Measurements from ENCODE around the gene ABHD5.

The ABHD5 gene

DNA sequence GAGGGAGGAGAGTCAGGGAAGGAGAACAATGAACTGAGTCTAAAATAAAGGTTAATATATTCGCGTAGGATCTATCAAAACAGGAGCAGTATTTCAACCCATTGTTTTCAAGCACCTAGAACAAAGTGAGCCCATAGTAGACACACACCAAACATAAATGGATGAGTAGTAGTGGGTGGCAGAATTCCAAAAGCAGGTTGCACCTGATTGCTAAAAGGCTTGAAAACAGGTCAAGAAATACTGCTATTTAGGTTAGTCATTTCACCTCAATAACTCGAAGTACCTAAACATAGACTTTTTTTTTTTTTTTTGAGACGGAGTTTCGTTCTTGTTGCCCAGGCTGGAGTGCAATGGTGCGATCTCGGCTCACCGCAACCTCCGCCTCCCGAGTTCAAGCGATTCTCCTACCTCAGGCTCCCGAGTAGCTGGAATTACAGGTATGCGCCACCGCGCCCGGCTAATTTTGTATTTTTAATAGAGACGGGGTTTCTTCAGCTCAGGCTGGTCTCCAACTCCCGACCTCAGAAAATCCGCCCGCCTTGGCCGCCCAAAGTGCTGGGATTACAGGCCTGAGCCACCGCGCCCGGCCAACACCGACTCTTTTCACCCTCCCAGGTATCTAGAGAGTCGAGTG, 855 bp upstream of the ABHD5 start:
- Histone ChIP-seq H3K4me3 (ENCODE audit: low read depth, low read length) (peak overlapping the region; percentile 80), H3K27me3 (replicated peaks) (no peaks in the 10 kb centered on the region), H3K36me3 (replicated peaks) (no peaks in the 10 kb centered on the region), H3K27ac (no peak overlapping the region)
- TF ChIP-seq, protein P1, sequence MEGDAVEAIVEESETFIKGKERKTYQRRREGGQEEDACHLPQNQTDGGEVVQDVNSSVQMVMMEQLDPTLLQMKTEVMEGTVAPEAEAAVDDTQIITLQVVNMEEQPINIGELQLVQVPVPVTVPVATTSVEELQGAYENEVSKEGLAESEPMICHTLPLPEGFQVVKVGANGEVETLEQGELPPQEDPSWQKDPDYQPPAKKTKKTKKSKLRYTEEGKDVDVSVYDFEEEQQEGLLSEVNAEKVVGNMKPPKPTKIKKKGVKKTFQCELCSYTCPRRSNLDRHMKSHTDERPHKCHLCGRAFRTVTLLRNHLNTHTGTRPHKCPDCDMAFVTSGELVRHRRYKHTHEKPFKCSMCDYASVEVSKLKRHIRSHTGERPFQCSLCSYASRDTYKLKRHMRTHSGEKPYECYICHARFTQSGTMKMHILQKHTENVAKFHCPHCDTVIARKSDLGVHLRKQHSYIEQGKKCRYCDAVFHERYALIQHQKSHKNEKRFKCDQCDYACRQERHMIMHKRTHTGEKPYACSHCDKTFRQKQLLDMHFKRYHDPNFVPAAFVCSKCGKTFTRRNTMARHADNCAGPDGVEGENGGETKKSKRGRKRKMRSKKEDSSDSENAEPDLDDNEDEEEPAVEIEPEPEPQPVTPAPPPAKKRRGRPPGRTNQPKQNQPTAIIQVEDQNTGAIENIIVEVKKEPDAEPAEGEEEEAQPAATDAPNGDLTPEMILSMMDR (IDR thresholded peaks at IDR 0.05; ENCODE audit: low read depth, low read length, missing control alignments) = no peak
- in situ Hi-C loops (cut with HindIII; ENCODE audit: low pct_ligation_motif_present, low sequenced_read_pairs) = no loop called here
- no peak for DNase-seq

DNA sequence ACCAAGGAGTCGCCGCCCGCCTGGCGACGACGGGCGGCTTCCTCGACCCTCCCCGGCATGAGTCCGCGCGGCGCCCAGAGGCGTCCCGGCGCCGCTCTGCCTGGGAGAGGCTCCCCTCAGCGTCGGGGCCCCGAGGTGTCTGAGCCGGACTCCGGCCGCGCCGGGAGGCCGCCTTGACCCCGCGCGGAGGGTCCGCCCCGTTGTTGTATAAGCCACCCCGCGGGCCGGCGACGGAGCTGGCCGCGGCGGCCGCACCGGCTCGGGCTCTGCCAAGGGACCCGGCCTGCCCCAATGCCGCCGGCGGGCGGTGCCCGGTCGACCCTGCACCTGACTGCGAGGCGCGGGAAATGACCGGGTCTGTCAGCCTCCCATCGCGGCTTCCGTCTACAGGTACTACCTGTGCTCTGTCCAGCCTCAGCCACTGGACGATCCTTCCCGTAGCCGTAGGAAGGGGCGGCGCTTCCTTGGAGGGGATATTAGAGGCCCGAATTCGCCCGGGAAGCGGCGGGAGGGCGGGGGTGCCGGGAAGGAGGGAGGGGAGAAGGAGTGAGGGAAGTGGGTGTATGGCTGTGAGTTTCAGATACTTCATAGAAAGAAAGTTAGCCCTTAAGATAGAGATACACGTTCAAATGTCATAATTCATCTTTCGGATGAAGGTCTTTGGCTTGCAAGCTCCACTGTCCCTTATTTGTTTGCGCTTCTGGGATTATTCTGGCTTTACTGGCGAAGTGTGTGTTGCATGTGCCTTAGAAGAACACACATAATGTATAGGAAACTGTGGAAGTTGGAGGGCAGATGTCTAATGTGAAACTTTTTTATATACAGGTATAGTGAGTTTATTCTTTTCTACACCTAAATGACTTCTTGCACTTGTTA, 620 bp downstream of the ABHD5 start:
- Histone ChIP-seq H3K27me3 (replicated peaks) (no peaks in the 10 kb centered on the region), H3K27ac (peak overlapping the region; percentile 58), H3K4me3 (ENCODE audit: low read depth, low read length) (peak overlapping the region; percentile 80), H3K36me3 (replicated peaks) (no peaks in the 10 kb centered on the region)
- peak; percentile 25 for DNase-seq
- TF ChIP-seq, protein P1 (IDR thresholded peaks at IDR 0.05; ENCODE audit: low read depth, low read length, missing control alignments) = no peak
- in situ Hi-C loops (cut with HindIII; ENCODE audit: low pct_ligation_motif_present, low sequenced_read_pairs) = no loop called here

DNA sequence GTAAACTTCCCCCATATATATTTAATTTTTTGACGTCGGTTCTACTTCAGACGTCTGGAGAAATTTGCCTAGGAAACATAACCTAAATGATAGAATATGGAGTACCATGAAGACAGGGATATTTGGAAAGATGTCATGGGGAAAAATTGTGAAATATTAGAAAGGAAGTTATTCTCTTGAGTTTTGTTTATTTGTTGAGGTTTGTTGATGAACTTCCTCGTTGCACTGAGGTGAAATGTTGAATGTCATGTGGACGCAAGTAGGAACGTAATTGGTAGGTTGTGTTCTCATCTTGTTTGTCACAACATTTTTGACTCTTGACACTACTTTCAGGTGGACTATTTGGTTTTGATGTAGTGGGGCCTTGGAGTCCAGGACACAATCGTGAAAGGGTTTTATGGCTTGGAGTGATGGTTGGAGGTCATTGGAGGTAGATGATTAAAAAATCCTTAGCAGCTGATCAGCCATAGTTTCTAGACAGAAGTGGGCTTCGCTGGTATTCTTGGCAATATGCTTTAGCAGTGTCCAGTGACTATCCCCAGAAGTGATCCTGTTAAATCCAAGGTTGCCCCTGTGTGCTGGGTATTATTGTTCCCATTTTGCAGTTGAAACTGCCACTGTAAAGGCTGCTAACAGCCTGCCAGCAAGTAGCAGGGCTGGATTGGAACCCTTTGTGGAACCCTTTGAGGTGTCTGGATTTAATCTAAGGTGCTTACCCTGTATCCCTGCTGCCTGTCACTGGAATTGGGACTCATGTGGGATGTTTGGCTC, 1.5 kb downstream of the ABHD5 start:
- in situ Hi-C loops (cut with HindIII; ENCODE audit: low pct_ligation_motif_present, low sequenced_read_pairs) = no loop called here

DNA sequence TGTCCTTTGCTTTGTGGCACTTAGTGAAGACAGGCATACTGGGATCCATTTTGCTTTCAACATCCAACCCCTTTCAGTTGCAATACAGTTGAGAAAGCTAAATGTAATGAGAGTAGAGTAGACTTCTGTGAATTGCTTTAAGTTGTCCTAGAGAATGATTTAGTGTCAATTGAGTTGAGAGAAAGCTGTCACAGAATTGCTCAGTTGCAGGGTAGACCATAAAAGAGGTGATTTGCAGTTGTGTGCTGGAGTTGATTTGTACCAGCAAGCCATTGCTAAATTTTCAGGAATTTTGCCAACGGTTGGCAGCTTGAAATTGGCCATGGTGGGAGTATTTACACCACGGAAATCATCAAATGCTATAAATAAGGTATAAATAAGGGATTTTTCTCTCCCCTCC, 2.2 kb downstream of the ABHD5 start:
- DNase-seq = no peak
- no peak overlapping the region for H3K4me3 ChIP-seq (ENCODE audit: low read depth, low read length)
- H3K27ac ChIP-seq = no peak overlapping the region
- H3K36me3 ChIP-seq (replicated peaks) = no peaks in the 10 kb centered on the region
- H3K27me3 ChIP-seq (replicated peaks) = no peaks in the 10 kb centered on the region
- TF ChIP-seq, protein P1 (IDR thresholded peaks at IDR 0.05; ENCODE audit: low read depth, low read length, missing control alignments) = no peak
- in situ Hi-C loops (cut with HindIII; ENCODE audit: low pct_ligation_motif_present, low sequenced_read_pairs) = no loop called here

More for the DNA sequence above, 1.5 kb downstream of the ABHD5 start:
- Histone ChIP-seq H3K4me3 (ENCODE audit: low read depth, low read length) (no peak overlapping the region), H3K27ac (no peak overlapping the region), H3K27me3 (replicated peaks) (no peaks in the 10 kb centered on the region), H3K36me3 (replicated peaks) (no peaks in the 10 kb centered on the region)
- DNase-seq = no peak
- TF ChIP-seq, protein P1 (IDR thresholded peaks at IDR 0.05; ENCODE audit: low read depth, low read length, missing control alignments) = no peak

DNA sequence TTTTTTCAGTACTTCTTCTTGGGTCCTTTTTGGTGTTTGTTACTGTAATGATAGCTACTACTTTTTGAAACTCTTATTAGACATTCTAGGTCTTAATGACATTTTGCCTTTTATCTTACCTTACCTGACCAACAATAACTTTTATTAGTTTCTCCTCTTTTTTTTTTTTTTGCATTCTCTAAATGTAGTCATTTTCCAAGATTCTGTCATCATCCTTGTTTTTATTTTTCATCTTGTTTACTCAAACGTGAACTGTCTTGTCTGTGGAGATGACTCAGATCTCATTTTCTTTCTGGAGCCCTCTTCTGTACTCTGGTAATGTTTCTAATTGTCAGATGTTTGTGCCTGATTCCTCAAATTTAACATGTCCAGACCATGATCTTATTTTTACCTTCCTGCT, 2.9 kb downstream of the ABHD5 start:
- TF ChIP-seq, protein P1 (IDR thresholded peaks at IDR 0.05; ENCODE audit: low read depth, low read length, missing control alignments) = no peak
- H3K4me3 ChIP-seq (ENCODE audit: low read depth, low read length) = no peak overlapping the region
- no peaks in the 10 kb centered on the region for H3K27me3 ChIP-seq (replicated peaks)
- H3K27ac ChIP-seq = no peak overlapping the region
- no peak for DNase-seq
- no peaks in the 10 kb centered on the region for H3K36me3 ChIP-seq (replicated peaks)
- in situ Hi-C loops (cut with HindIII; ENCODE audit: low pct_ligation_motif_present, low sequenced_read_pairs) = no loop called here
